H9 (cell line): ENCODE results near the gene PLEKHJ1. TPM values are rescaled to one million over a fixed set of nuclear protein-coding genes. Genes with fewer than 3 reads are reported as not detected.

Experiments
- DNase-seq: peaks from one replicate; pipeline ENCODE4 v3.0.0-alpha.2; 2017
- H2AFZ ChIP-seq: one replicate; pipeline ENCODE4 v1.6.1; 2013; ENCODE audit warnings: mild to moderate bottlenecking, low read length, control low read depth, moderate library complexity
- H2AK5ac ChIP-seq: 2 replicates; pipeline ENCODE4 v1.6.1; 2013; ENCODE audit warnings: low read length, control low read depth, mixed read lengths; ENCODE audit not compliant: insufficient read length
- H2BK120ac ChIP-seq: one replicate; pipeline ENCODE4 v1.6.1; 2013; ENCODE audit warnings: low read depth, mild to moderate bottlenecking, low read length, control low read depth, inconsistent platforms; ENCODE audit not compliant: poor library complexity, severe bottlenecking
- H2BK12ac ChIP-seq: 2 replicates; pipeline ENCODE4 v1.6.1; 2013; ENCODE audit warnings: low read length, control low read depth, mixed read lengths, low read depth; ENCODE audit not compliant: insufficient read length
- H2BK15ac ChIP-seq: 2 replicates; pipeline ENCODE4 v1.6.1; 2013; ENCODE audit warnings: low read depth, low read length, control low read depth
- H2BK20ac ChIP-seq: one replicate; pipeline ENCODE4 v1.6.1; 2013; ENCODE audit warnings: low read depth, mild to moderate bottlenecking, low read length, control low read depth, inconsistent platforms; ENCODE audit not compliant: poor library complexity, severe bottlenecking
- H2BK5ac ChIP-seq: 2 replicates; pipeline ENCODE4 v1.6.1; 2013; ENCODE audit warnings: low read length, control low read depth, mixed read lengths; ENCODE audit not compliant: insufficient read length
- H3K14ac ChIP-seq: 2 replicates; pipeline ENCODE4 v1.6.1; 2013; ENCODE audit warnings: low read length, control low read depth; ENCODE audit not compliant: insufficient read depth
- H3K18ac ChIP-seq: 2 replicates; pipeline ENCODE4 v1.6.1; 2013; ENCODE audit warnings: low read depth, mild to moderate bottlenecking, mixed read lengths, low read length, control low read depth; ENCODE audit not compliant: insufficient read length
- H3K23ac ChIP-seq: 2 replicates; pipeline ENCODE4 v1.6.1; 2013; ENCODE audit warnings: low read length, control low read depth, mixed read lengths, low read depth; ENCODE audit not compliant: insufficient read length
- H3K23me2 ChIP-seq: 2 replicates; pipeline ENCODE4 v1.6.1; 2013; ENCODE audit warnings: low read depth, mild to moderate bottlenecking, mixed read lengths, low read length, control low read depth; ENCODE audit not compliant: insufficient read length, poor library complexity, severe bottlenecking
- H3K27ac ChIP-seq: 2 replicates; pipeline ENCODE4 v1.5.1; 2013; ENCODE audit warnings: low read length, control low read depth, mixed read lengths, low read depth; ENCODE audit not compliant: insufficient read length
- H3K27me3 ChIP-seq: 2 replicates; pipeline ENCODE4 v1.6.1; 2013; ENCODE audit warnings: low read length, control low read depth, inconsistent platforms; ENCODE audit not compliant: insufficient read depth
- H3K4ac ChIP-seq: 2 replicates; pipeline ENCODE4 v1.6.1; 2013; ENCODE audit warnings: low read depth, mild to moderate bottlenecking, control low read depth, inconsistent platforms, low read length, moderate library complexity
- H3K4me1 ChIP-seq: 2 replicates; pipeline ENCODE4 v1.6.1; 2013; ENCODE audit warnings: low read length, control low read depth, inconsistent platforms; ENCODE audit not compliant: insufficient read depth
- H3K4me2 ChIP-seq: 2 replicates; pipeline ENCODE4 v1.6.1; 2013; ENCODE audit warnings: low read length, control low read depth, mixed read lengths; ENCODE audit not compliant: insufficient read length, insufficient read depth
- H3K56ac ChIP-seq: 2 replicates; pipeline ENCODE4 v1.6.1; 2013; ENCODE audit warnings: low read depth, mild to moderate bottlenecking, mixed read lengths, low read length, control low read depth; ENCODE audit not compliant: insufficient read length
- H3K79me1 ChIP-seq: 2 replicates; pipeline ENCODE4 v1.6.1; 2013; ENCODE audit warnings: low read depth, mild to moderate bottlenecking, moderate library complexity, low read length, control low read depth, inconsistent platforms; ENCODE audit not compliant: insufficient read depth, poor library complexity, severe bottlenecking
- H3K79me2 ChIP-seq: 2 replicates; pipeline ENCODE4 v1.6.1; 2013; ENCODE audit warnings: low read length, control low read depth, inconsistent platforms; ENCODE audit not compliant: insufficient read depth
- H3K9ac ChIP-seq: 2 replicates; pipeline ENCODE4 v1.6.1; 2013; ENCODE audit warnings: low read length, control low read depth, mixed read lengths; ENCODE audit not compliant: insufficient read length; ENCODE audit errors: extremely low read depth
- H3K9me3 ChIP-seq: one replicate; pipeline ENCODE4 v1.6.1; 2013; ENCODE audit warnings: low read depth, low read length, inconsistent platforms; ENCODE audit not compliant: control insufficient read depth
- H3T11ph ChIP-seq: one replicate; pipeline ENCODE4 v1.6.1; 2013; ENCODE audit warnings: mild to moderate bottlenecking, low read length, control low read depth, inconsistent platforms
- H4K20me1 ChIP-seq: one replicate; pipeline ENCODE4 v1.6.1; 2013; ENCODE audit not compliant: control insufficient read depth, insufficient read length, insufficient read depth
- H4K5ac ChIP-seq: 2 replicates; pipeline ENCODE4 v1.6.1; 2013; ENCODE audit warnings: low read depth, mild to moderate bottlenecking, mixed read lengths, low read length, control low read depth; ENCODE audit not compliant: insufficient read length
- H4K8ac ChIP-seq: replicated peaks from 2 replicates; pipeline ENCODE4 v1.6.1; 2013; ENCODE audit warnings: low read length, control low read depth, mixed read lengths, low read depth; ENCODE audit not compliant: insufficient read length
- H4K91ac ChIP-seq: 2 replicates; pipeline ENCODE4 v1.6.1; 2013; ENCODE audit warnings: low read depth, mild to moderate bottlenecking, moderate library complexity, mixed read lengths, low read length, control low read depth; ENCODE audit not compliant: insufficient read length
- H3K27ac Mint-ChIP-seq, 3 experiments: 2 replicates in 2 of 3; 3 replicates in 1 of 3; pipeline ENCODE4 v1.8.0; 2020 to 2021; ENCODE audit warnings: mixed read lengths in 3 of 3, mild to moderate bottlenecking in 1 of 3, moderate library complexity in 1 of 3
- H3K27me3 Mint-ChIP-seq: 2 replicates; pipeline ENCODE4 v1.8.0; 2021; ENCODE audit warnings: low read depth, mild to moderate bottlenecking, moderate library complexity, mixed read lengths
- H3K36me3 Mint-ChIP-seq, 3 experiments: 2 replicates in 2 of 3; 3 replicates in 1 of 3; pipeline ENCODE4 v1.8.0; 2020 to 2021; ENCODE audit warnings: low read depth in 3 of 3, mixed read lengths in 3 of 3; ENCODE audit not compliant: insufficient read depth in 1 of 3
- H3K4me1 Mint-ChIP-seq, 2 experiments: 2 replicates each; pipeline ENCODE4 v1.8.0; 2020; ENCODE audit warnings: mixed read lengths in 2 of 2
- H3K4me3 Mint-ChIP-seq, 2 experiments: 2 replicates in 1 of 2; 3 replicates in 1 of 2; pipeline ENCODE4 v1.8.0; 2020 to 2021; ENCODE audit warnings: mild to moderate bottlenecking in 2 of 2, mixed read lengths in 2 of 2, moderate library complexity in 1 of 2
- H3K9me3 Mint-ChIP-seq, 2 experiments: 2 replicates in 1 of 2; 3 replicates in 1 of 2; pipeline ENCODE4 v1.8.0; 2020; ENCODE audit warnings: mild to moderate bottlenecking in 2 of 2, mixed read lengths in 2 of 2, moderate library complexity in 1 of 2
- WGBS: extraction: QIAGEN DNeasy Blood & Tissue Kit; methylation state at CpG from one replicate; pipeline ENCODE4 v1.1.7; 2013; ENCODE audit warnings: missing lambda C conversion rate, low lambda C conversion rate, mixed read lengths; ENCODE audit not compliant: insufficient read length; ENCODE audit errors: extremely low coverage; 5-methylcytosine and 5-hydroxymethylcytosine counted together
- total RNA-seq: library from RNA; stranded (reverse); gene quantifications from 2 replicates; pipeline ENCODE4 v1.2.1, GENCODE V29; 2021
- TF ChIP-seq, protein P1 (sequence below): fragments of 200-600 bp; sonication (generic); conservative IDR thresholded peaks from 3 replicates; pipeline ENCODE4 v1.8.0; 2021; ENCODE audit warnings: antibody characterized with exemption, mild to moderate bottlenecking

Gene PLEKHJ1
- total RNA-seq, 1 experiment from 2014 or later: 139 TPM

DNA sequence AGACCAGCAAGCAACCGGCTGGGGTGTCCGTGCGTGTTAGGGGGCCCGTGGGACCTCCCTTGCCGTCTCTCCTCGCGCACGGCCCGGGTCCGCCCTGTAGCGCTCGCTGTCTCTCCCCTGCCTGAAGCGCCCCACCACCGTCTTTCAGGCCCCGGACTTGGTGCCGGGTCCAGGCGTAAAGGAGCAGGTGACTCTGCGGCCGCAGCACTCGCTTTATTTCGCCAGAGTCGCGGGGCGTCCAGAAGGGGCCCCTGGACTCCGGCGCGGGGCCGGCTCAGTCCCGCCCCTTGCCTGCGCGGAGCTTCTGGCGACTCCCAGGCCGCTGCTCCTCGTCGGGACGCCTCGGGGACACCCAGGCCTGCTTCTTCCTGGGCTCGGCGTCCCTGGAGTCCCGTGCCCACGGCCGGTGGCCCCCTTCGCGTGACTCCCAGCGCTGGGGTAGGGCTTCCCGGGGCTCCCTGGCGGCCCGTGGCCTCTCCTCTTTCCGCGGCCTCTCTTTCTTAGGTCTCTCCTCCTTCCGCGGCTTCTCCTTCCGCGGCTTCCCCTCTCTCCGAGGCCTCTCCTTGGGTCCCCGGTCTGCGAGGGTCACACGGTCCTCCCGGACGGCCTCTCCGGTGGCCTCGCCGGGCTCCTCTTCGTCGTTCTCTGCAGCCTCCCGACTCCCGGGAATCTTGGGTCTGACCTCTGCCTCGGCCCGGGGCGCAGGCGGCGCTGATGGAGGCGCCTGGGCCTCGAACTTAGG is 16.1 kb upstream of the PLEKHJ1 start:
- Histone ChIP-seq H4K5ac (no peak overlapping the region), H2BK15ac (no peak overlapping the region; the same call in 1 of the 2 replicates), H2BK120ac (no peak overlapping the region), H2BK20ac (no peak overlapping the region), H2AFZ (no peak overlapping the region), H3K9ac (no peak overlapping the region), H3K79me2 (no peaks in the 10 kb centered on the region), H3K23me2 (peaks cover 10% of the 10 kb centered on the region), H2BK5ac (no peak overlapping the region), H3K4me2 (peak overlapping the region; percentile 58), H4K8ac (no peak overlapping the region), H3K9me3 (no peaks in the 10 kb centered on the region), H3K56ac (no peak overlapping the region), H3K27ac (no peak overlapping the region), H3K23ac (no peak overlapping the region), H3K27me3 (no peaks in the 10 kb centered on the region; the same call in 1 of the 2 replicates), H3K4me1 (no peaks in the 10 kb centered on the region), H2BK12ac (no peak overlapping the region), H4K20me1 (no peaks in the 10 kb centered on the region), H4K91ac (no peak overlapping the region), H3K18ac (no peak overlapping the region), H3K79me1 (no peaks in the 10 kb centered on the region), H2AK5ac (no peak overlapping the region), H3T11ph (no peak overlapping the region), H3K14ac (no peak overlapping the region), H3K4ac (no peak overlapping the region)
- TF ChIP-seq, protein P1, sequence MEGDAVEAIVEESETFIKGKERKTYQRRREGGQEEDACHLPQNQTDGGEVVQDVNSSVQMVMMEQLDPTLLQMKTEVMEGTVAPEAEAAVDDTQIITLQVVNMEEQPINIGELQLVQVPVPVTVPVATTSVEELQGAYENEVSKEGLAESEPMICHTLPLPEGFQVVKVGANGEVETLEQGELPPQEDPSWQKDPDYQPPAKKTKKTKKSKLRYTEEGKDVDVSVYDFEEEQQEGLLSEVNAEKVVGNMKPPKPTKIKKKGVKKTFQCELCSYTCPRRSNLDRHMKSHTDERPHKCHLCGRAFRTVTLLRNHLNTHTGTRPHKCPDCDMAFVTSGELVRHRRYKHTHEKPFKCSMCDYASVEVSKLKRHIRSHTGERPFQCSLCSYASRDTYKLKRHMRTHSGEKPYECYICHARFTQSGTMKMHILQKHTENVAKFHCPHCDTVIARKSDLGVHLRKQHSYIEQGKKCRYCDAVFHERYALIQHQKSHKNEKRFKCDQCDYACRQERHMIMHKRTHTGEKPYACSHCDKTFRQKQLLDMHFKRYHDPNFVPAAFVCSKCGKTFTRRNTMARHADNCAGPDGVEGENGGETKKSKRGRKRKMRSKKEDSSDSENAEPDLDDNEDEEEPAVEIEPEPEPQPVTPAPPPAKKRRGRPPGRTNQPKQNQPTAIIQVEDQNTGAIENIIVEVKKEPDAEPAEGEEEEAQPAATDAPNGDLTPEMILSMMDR: no peak
- no CpG with 5 or more reads among the region's 74 CpGs for WGBS
- Mint-ChIP-seq H3K36me3 (peaks cover 0 to 4% (median 0%) of the 10 kb centered on the region in 3 experiments; a peak in 3 of 7 replicates), H3K9me3 (no peaks in the 10 kb centered on the region), H3K27ac (no peak overlapping the region), H3K4me3 (no peak overlapping the region), H3K4me1 (peaks cover 4% of the 10 kb centered on the region in 2 experiments), H3K27me3 (peaks cover 11% of the 10 kb centered on the region)
- no peak for DNase-seq
